A549 (cell line): Measurements from ENCODE around the gene CAV2.

Experiments used
- ESRRA ChIP-seq: fragments of 150-350 bp; IDR thresholded peaks from 2 replicates; pipeline ENCODE4 v1.6.1; 2014; ENCODE audit warnings: mild to moderate bottlenecking, low read length, borderline replicate concordance
- POLR2A ChIP-seq: IDR thresholded peaks from 2 replicates; pipeline ENCODE4 v1.6.1; 2012; ENCODE audit warnings: mild to moderate bottlenecking, low read length
- ZC3H11A ChIP-seq: fragments of 450-650 bp; IDR thresholded peaks from 2 replicates; pipeline ENCODE4 v1.6.1; 2014; ENCODE audit warnings: antibody characterized with exemption, mild to moderate bottlenecking

DNA sequence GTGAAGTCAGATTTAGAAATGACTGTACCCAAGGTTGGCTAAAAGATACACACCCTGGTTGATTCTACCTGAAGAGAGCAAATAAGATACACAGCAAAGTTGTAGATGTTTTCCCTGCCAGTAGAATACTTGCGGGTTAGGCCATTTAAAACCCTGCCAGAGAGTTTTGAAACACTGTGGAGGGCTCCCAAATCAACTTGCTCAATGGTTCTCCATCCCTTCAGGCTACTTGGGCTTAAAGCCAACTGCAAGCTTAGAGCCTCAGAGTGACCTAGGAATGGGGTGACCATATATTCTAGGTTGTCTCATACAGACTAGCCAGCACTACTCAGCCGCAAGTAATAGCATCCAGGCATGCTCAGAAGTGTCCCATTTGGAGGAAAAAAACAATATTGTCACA lies 35.3 kb downstream of the CAV2 start:
- TF ChIP-seq ZC3H11A, result no peak
- TF ChIP-seq POLR2A, result no peak
- TF ChIP-seq ESRRA, result no peak
